WTC11 (cell line): ENCODE results near the gene PRDM15.

Experiments used
- TF ChIP-seq, protein P1 (sequence below): fragments of 200-600 bp; IDR thresholded peaks from 2 replicates; pipeline ENCODE4 v1.8.0; 2022; ENCODE audit warnings: antibody characterized with exemption
- TF ChIP-seq, protein P2 (sequence below): fragments of 250-450 bp; sonication (Bioruptor Pico); IDR thresholded peaks from 2 replicates; pipeline ENCODE4 v1.9.0; 2021; ENCODE audit warnings: moderate library complexity, mild to moderate bottlenecking, inconsistent platforms, borderline replicate concordance

DNA sequence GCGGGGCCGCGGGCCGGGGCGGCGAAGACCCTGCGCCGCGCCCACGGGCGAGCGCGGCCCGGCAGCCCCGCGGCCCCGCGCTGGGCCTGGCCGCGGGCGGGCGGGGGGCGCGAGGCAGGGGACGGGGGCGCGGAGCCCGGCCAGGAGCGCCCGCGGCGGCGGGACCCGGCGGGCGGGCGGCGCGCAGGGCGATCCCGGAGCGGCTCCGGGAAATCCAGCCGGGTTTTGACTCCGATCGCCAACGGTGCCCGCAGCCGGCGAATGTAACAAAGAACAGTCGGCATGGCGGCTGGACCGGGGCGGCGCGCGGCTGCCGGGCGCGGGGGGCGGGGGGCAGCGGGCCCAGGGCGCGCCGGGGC lies 334 bp downstream of the PRDM15 start:
- TF ChIP-seq, protein P1, sequence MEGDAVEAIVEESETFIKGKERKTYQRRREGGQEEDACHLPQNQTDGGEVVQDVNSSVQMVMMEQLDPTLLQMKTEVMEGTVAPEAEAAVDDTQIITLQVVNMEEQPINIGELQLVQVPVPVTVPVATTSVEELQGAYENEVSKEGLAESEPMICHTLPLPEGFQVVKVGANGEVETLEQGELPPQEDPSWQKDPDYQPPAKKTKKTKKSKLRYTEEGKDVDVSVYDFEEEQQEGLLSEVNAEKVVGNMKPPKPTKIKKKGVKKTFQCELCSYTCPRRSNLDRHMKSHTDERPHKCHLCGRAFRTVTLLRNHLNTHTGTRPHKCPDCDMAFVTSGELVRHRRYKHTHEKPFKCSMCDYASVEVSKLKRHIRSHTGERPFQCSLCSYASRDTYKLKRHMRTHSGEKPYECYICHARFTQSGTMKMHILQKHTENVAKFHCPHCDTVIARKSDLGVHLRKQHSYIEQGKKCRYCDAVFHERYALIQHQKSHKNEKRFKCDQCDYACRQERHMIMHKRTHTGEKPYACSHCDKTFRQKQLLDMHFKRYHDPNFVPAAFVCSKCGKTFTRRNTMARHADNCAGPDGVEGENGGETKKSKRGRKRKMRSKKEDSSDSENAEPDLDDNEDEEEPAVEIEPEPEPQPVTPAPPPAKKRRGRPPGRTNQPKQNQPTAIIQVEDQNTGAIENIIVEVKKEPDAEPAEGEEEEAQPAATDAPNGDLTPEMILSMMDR, result no peak
- TF ChIP-seq, protein P2, sequence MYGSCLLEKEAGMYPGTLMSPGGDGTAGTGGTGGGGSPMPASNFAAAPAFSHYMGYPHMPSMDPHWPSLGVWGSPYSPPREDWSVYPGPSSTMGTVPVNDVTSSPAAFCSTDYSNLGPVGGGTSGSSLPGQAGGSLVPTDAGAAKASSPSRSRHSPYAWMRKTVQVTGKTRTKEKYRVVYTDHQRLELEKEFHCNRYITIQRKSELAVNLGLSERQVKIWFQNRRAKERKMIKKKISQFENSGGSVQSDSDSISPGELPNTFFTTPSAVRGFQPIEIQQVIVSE, result no peak
